ENCODE measurements around the gene ARSD. TPM values are rescaled to one million over a fixed set of nuclear protein-coding genes. Genes with fewer than 3 reads are reported as not detected.

Gene ARSD
- total RNA-seq, 1 experiment from 2014 or later = 3.0 TPM

DNA sequence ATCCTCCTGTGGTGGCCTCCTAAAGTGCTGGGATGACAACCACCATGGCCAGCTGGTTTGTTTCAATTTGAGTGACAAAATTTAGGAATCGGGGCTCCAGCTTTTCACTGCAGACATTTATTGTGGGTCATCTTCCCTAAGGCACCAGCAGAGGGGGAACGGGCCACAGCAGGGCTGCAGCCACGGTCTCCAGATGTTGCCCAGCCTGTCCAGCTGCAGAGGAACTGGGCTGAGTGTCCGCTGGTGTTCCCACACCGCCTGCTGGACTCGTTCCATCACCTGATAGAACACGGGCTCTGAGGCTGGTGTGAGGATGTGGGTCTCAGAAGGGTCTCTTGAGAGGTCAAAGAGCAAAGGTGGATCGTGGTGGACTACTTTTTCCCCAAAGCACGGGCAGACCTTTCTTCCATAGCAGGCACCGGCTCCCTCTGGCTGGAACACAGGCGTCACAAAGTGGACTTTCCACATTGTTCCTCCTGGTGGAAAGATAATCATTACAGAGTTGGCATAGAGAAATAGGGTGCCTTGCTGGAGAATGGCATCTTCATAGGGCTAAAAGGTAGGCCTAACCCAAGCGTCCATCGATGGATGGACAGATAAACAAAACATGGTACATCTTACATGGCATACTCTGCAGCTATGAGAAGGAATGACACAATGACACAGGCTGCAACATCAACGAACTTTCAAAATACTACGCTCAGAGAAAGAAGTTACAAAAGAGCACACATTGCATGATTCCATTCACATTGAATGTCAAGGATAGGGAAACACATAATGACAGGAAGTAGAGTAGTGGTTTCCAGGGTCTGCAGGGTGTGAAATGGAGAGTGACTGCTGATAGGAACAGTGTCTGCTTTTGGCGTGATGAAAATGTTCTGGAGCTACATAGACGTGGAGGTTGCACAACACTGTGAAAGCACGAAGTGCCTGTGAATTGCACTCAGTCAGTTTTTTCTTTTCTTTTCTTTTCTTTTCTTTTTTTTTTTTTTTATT, 5.9 kb upstream of the ARSD start (continued):
- TF ChIP-seq MYBL2 (CRISPR knock-in tag; IDR thresholded peaks at IDR 0.05) (no peak), NFATC4 (CRISPR knock-in tag; IDR thresholded peaks at IDR 0.05) (no peak), SMAD3 (CRISPR knock-in tag; IDR thresholded peaks at IDR 0.05; ENCODE audit: borderline replicate concordance) (no peak), NR1H2 (CRISPR knock-in tag; IDR thresholded peaks at IDR 0.05) (no peak)
- TF ChIP-seq, protein P1, sequence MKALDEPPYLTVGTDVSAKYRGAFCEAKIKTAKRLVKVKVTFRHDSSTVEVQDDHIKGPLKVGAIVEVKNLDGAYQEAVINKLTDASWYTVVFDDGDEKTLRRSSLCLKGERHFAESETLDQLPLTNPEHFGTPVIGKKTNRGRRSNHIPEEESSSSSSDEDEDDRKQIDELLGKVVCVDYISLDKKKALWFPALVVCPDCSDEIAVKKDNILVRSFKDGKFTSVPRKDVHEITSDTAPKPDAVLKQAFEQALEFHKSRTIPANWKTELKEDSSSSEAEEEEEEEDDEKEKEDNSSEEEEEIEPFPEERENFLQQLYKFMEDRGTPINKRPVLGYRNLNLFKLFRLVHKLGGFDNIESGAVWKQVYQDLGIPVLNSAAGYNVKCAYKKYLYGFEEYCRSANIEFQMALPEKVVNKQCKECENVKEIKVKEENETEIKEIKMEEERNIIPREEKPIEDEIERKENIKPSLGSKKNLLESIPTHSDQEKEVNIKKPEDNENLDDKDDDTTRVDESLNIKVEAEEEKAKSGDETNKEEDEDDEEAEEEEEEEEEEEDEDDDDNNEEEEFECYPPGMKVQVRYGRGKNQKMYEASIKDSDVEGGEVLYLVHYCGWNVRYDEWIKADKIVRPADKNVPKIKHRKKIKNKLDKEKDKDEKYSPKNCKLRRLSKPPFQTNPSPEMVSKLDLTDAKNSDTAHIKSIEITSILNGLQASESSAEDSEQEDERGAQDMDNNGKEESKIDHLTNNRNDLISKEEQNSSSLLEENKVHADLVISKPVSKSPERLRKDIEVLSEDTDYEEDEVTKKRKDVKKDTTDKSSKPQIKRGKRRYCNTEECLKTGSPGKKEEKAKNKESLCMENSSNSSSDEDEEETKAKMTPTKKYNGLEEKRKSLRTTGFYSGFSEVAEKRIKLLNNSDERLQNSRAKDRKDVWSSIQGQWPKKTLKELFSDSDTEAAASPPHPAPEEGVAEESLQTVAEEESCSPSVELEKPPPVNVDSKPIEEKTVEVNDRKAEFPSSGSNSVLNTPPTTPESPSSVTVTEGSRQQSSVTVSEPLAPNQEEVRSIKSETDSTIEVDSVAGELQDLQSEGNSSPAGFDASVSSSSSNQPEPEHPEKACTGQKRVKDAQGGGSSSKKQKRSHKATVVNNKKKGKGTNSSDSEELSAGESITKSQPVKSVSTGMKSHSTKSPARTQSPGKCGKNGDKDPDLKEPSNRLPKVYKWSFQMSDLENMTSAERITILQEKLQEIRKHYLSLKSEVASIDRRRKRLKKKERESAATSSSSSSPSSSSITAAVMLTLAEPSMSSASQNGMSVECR (CRISPR knock-in tag; IDR thresholded peaks at IDR 0.05; ENCODE audit: borderline replicate concordance) = no peak

- ChIA-PET CTCF (no interaction called here), POLR2A (no interaction called here)
- DNase-seq (ENCODE audit: low spot score) (no peak), ATAC-seq (no peak)
- H3K27ac Mint-ChIP-seq = no peak overlapping the region
- H3K4me3 Mint-ChIP-seq = no peak overlapping the region
- TF ChIP-seq NFE2L1 (CRISPR knock-in tag; IDR thresholded peaks at IDR 0.05) = no peak
- TF ChIP-seq ZNF121 (CRISPR knock-in tag; IDR thresholded peaks at IDR 0.05) = peak; percentile 72; the same call in 1 of the 2 replicates
- peaks cover 8% of the 10 kb centered on the region; the same call in 1 of the 2 replicates for H3K36me3 Mint-ChIP-seq
- H3K9me3 Mint-ChIP-seq = no peaks in the 10 kb centered on the region
- no peaks in the 10 kb centered on the region for H3K27me3 Mint-ChIP-seq (ENCODE audit: low read depth)
- H3K4me1 Mint-ChIP-seq = peaks cover 31% of the 10 kb centered on the region
Observed at GRCh38 chrX:2933125-2933900, 4.2 kb upstream of the ARSD start.

- H3K4me1 Mint-ChIP-seq = peaks cover 31% of the 10 kb centered on the region
- H3K36me3 Mint-ChIP-seq = peaks cover 6% of the 10 kb centered on the region; the same call in 1 of the 2 replicates
- TF ChIP-seq ZNF423 (CRISPR knock-in tag; IDR thresholded peaks at IDR 0.05) (peak; percentile 73), TEAD1 (CRISPR knock-in tag; IDR thresholded peaks at IDR 0.05) (no peak)
Observed at GRCh38 chrX:2931612-2932011, 2.5 kb upstream of the ARSD start.

GRCh38 chrX:2931155-2931554, 2.0 kb upstream of the ARSD start:
- Mint-ChIP-seq H3K27me3 (ENCODE audit: low read depth) (no peaks in the 10 kb centered on the region), H3K4me3 (peak overlapping the region; percentile 52), H3K4me1 (peaks cover 31% of the 10 kb centered on the region), H3K27ac (peak overlapping the region; percentile 93), H3K9me3 (peaks cover 4% of the 10 kb centered on the region; the same call in 1 of the 2 replicates), H3K36me3 (peaks cover 6% of the 10 kb centered on the region; the same call in 1 of the 2 replicates)
- DNase-seq (ENCODE audit: low spot score) = no peak
- POLR2A ChIA-PET = no interaction called here
- no peak for ATAC-seq
- CTCF ChIA-PET = interaction anchor here (0.9 kb wide), 1 partner anchor 56 kb away, joined by 3 read pairs; no protein-coding TSS in a partner anchor
- TF ChIP-seq, protein P2, sequence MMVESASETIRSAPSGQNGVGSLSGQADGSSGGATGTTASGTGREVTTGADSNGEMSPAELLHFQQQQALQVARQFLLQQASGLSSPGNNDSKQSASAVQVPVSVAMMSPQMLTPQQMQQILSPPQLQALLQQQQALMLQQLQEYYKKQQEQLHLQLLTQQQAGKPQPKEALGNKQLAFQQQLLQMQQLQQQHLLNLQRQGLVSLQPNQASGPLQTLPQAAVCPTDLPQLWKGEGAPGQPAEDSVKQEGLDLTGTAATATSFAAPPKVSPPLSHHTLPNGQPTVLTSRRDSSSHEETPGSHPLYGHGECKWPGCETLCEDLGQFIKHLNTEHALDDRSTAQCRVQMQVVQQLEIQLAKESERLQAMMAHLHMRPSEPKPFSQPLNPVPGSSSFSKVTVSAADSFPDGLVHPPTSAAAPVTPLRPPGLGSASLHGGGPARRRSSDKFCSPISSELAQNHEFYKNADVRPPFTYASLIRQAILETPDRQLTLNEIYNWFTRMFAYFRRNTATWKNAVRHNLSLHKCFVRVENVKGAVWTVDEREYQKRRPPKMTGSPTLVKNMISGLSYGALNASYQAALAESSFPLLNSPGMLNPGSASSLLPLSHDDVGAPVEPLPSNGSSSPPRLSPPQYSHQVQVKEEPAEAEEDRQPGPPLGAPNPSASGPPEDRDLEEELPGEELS (CRISPR knock-in tag; IDR thresholded peaks at IDR 0.05) = no peak
- TF ChIP-seq OVOL2 (CRISPR knock-in tag; IDR thresholded peaks at IDR 0.05; ENCODE audit: borderline replicate concordance) (no peak), GTF2I (CRISPR knock-in tag; conservative IDR thresholded peaks at IDR 0.05) (no peak), RORB (CRISPR knock-in tag; IDR thresholded peaks at IDR 0.05) (no peak), ZNF232 (CRISPR knock-in tag; IDR thresholded peaks at IDR 0.05) (no peak), HMGA2 (CRISPR knock-in tag; IDR thresholded peaks at IDR 0.05) (no peak)
- TF ChIP-seq, protein P3, sequence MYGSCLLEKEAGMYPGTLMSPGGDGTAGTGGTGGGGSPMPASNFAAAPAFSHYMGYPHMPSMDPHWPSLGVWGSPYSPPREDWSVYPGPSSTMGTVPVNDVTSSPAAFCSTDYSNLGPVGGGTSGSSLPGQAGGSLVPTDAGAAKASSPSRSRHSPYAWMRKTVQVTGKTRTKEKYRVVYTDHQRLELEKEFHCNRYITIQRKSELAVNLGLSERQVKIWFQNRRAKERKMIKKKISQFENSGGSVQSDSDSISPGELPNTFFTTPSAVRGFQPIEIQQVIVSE (CRISPR knock-in tag; IDR thresholded peaks at IDR 0.05; ENCODE audit: borderline replicate concordance) = no peak
- TF ChIP-seq, protein P4, sequence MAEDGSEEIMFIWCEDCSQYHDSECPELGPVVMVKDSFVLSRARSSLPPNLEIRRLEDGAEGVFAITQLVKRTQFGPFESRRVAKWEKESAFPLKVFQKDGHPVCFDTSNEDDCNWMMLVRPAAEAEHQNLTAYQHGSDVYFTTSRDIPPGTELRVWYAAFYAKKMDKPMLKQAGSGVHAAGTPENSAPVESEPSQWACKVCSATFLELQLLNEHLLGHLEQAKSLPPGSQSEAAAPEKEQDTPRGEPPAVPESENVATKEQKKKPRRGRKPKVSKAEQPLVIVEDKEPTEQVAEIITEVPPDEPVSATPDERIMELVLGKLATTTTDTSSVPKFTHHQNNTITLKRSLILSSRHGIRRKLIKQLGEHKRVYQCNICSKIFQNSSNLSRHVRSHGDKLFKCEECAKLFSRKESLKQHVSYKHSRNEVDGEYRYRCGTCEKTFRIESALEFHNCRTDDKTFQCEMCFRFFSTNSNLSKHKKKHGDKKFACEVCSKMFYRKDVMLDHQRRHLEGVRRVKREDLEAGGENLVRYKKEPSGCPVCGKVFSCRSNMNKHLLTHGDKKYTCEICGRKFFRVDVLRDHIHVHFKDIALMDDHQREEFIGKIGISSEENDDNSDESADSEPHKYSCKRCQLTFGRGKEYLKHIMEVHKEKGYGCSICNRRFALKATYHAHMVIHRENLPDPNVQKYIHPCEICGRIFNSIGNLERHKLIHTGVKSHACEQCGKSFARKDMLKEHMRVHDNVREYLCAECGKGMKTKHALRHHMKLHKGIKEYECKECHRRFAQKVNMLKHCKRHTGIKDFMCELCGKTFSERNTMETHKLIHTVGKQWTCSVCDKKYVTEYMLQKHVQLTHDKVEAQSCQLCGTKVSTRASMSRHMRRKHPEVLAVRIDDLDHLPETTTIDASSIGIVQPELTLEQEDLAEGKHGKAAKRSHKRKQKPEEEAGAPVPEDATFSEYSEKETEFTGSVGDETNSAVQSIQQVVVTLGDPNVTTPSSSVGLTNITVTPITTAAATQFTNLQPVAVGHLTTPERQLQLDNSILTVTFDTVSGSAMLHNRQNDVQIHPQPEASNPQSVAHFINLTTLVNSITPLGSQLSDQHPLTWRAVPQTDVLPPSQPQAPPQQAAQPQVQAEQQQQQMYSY (CRISPR knock-in tag; IDR thresholded peaks at IDR 0.05) = no peak

More at GRCh38 chrX:2931612-2932011, 2.5 kb upstream of the ARSD start:
- Mint-ChIP-seq H3K27ac (peak overlapping the region; percentile 93), H3K27me3 (ENCODE audit: low read depth) (no peaks in the 10 kb centered on the region), H3K9me3 (peaks cover 3% of the 10 kb centered on the region; the same call in 1 of the 2 replicates), H3K4me3 (peak overlapping the region; percentile 52)
- POLR2A ChIA-PET = no interaction called here
- DNase-seq (ENCODE audit: low spot score) = peak; percentile 62
- ATAC-seq = peak; percentile 35
- CTCF ChIA-PET = interaction anchor here (0.9 kb wide), 1 partner anchor 56 kb away, joined by 3 read pairs; no protein-coding TSS in a partner anchor
